Thymus (tissue), 2 donors: Measurements from ENCODE around the gene CITED4. TPM values are rescaled to one million over a fixed set of nuclear protein-coding genes. Genes with fewer than 3 reads are reported as not detected.

Source experiments
- polyA plus RNA-seq: library from polyadenylated mRNA; stranded (reverse); fragments of 200-250 nt; gene quantifications from one replicate; pipeline ENCODE4 v1.2.3, GENCODE V29; 2013
- total RNA-seq: library from RNA; stranded (reverse); fragments of 120-200 nt; gene quantifications from one replicate; pipeline ENCODE4 v1.2.4, GENCODE V29; 2013
- donor health status: healthy.

The CITED4 gene
- total and polyA plus RNA-seq, 2 donors = 1.3 to 6.8 TPM

Other genes starting within 250 kb of the CITED4 start
- gene RIMS3, start 196.7 kb downstream of the CITED4 start, total RNA-seq = 3.8 TPM
- gene RIMS3, start 196.7 kb downstream of the CITED4 start, polyA plus RNA-seq = 2.1 TPM
- gene NFYC, start 170.7 kb downstream of the CITED4 start, total RNA-seq = 34.0 TPM
- 39.1 TPM for gene NFYC, start 170.7 kb downstream of the CITED4 start, polyA plus RNA-seq
- 0.47 TPM for gene KCNQ4, start 78.6 kb downstream of the CITED4 start, total RNA-seq
- 1.1 TPM for gene KCNQ4, start 78.6 kb downstream of the CITED4 start, polyA plus RNA-seq
- 23.2 TPM for gene CTPS1, start 117.3 kb upstream of the CITED4 start, total RNA-seq
- 13.4 TPM for gene CTPS1, start 117.3 kb upstream of the CITED4 start, polyA plus RNA-seq
- gene SLFNL1, start 159.4 kb upstream of the CITED4 start, total RNA-seq = 0.19 TPM
- 0.82 TPM for gene SLFNL1, start 159.4 kb upstream of the CITED4 start, polyA plus RNA-seq